Measurements from ENCODE around the gene PXMP4.

PXMP4 gene

DNA sequence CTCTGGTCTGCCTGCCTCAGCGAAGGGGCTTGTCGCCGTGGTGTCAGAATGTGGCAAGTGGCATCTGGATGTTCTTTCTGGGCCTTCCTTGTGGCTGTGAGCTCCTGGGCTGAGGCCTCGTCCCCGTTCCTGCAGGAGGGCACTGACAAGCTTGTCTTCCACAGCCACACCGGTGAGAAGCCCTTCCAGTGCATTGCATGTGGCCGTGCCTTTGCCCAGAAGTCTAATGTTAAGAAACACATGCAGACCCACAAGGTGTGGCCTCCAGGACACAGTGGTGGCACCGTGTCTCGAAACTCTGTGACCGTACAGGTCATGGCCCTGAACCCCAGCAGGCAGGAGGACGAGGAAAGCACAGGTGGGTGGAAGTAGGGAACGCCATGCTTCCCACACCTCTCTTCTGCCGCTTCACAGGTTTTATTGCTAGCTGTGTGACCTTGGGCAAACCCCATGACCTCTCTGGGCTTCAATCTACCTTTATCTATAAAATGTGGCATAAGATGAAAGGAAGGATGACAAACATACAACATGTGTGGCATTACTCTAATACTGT, 41.7 kb upstream of the PXMP4 start:
- TF ChIP-seq BACH2 (CRISPR knock-in tag; IDR thresholded peaks at IDR 0.05; ENCODE audit: borderline replicate concordance) (no peak), ISL1 (CRISPR knock-in tag; IDR thresholded peaks at IDR 0.05) (no peak), ZNF70 (CRISPR knock-in tag; IDR thresholded peaks at IDR 0.05) (no peak), SNAI2 (CRISPR knock-in tag; IDR thresholded peaks at IDR 0.05) (no peak), GLIS3 (CRISPR knock-in tag; IDR thresholded peaks at IDR 0.05) (no peak), ZFP3 (CRISPR knock-in tag; IDR thresholded peaks at IDR 0.05) (no peak)
- TF ChIP-seq, protein P1, sequence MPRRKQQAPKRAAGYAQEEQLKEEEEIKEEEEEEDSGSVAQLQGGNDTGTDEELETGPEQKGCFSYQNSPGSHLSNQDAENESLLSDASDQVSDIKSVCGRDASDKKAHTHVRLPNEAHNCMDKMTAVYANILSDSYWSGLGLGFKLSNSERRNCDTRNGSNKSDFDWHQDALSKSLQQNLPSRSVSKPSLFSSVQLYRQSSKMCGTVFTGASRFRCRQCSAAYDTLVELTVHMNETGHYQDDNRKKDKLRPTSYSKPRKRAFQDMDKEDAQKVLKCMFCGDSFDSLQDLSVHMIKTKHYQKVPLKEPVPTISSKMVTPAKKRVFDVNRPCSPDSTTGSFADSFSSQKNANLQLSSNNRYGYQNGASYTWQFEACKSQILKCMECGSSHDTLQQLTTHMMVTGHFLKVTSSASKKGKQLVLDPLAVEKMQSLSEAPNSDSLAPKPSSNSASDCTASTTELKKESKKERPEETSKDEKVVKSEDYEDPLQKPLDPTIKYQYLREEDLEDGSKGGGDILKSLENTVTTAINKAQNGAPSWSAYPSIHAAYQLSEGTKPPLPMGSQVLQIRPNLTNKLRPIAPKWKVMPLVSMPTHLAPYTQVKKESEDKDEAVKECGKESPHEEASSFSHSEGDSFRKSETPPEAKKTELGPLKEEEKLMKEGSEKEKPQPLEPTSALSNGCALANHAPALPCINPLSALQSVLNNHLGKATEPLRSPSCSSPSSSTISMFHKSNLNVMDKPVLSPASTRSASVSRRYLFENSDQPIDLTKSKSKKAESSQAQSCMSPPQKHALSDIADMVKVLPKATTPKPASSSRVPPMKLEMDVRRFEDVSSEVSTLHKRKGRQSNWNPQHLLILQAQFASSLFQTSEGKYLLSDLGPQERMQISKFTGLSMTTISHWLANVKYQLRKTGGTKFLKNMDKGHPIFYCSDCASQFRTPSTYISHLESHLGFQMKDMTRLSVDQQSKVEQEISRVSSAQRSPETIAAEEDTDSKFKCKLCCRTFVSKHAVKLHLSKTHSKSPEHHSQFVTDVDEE (CRISPR knock-in tag; IDR thresholded peaks at IDR 0.05) = no peak
- TF ChIP-seq, protein P2, sequence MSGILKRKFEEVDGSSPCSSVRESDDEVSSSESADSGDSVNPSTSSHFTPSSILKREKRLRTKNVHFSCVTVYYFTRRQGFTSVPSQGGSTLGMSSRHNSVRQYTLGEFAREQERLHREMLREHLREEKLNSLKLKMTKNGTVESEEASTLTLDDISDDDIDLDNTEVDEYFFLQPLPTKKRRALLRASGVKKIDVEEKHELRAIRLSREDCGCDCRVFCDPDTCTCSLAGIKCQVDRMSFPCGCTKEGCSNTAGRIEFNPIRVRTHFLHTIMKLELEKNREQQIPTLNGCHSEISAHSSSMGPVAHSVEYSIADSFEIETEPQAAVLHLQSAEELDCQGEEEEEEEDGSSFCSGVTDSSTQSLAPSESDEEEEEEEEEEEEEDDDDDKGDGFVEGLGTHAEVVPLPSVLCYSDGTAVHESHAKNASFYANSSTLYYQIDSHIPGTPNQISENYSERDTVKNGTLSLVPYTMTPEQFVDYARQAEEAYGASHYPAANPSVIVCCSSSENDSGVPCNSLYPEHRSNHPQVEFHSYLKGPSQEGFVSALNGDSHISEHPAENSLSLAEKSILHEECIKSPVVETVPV (CRISPR knock-in tag; IDR thresholded peaks at IDR 0.05) = no peak
- no peak for ATAC-seq

DNA sequence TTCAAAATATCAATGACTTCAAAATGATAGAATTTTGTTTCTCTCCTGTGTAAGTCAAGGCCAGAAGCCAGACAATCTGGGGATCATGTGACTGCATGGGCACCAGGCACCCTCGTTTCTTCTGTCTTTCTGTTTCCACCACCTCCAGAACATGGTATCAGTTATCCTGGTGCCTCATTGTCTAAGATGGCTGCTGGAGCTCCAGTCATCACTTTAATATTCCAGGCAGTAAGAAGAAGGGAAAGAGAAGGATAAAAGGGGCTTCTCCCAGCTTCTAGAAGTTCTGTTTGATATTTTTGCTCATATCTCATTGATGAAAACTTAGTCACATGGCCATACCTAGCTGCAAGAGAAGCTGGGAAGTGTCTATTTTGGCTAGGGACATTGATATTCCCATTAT, 37.3 kb upstream of the PXMP4 start:
- ATAC-seq = no peak
- TF ChIP-seq RARB (CRISPR knock-in tag; IDR thresholded peaks at IDR 0.05) = no peak
- TF ChIP-seq BACH2 (CRISPR knock-in tag; IDR thresholded peaks at IDR 0.05; ENCODE audit: borderline replicate concordance) = no peak
- no peak for TF ChIP-seq ZNF70 (CRISPR knock-in tag; IDR thresholded peaks at IDR 0.05)
- no peak for TF ChIP-seq SNAI2 (CRISPR knock-in tag; IDR thresholded peaks at IDR 0.05)
- no peak for TF ChIP-seq ARNTL (CRISPR knock-in tag; IDR thresholded peaks at IDR 0.05; ENCODE audit: borderline replicate concordance, low read depth)
- TF ChIP-seq, protein P3, sequence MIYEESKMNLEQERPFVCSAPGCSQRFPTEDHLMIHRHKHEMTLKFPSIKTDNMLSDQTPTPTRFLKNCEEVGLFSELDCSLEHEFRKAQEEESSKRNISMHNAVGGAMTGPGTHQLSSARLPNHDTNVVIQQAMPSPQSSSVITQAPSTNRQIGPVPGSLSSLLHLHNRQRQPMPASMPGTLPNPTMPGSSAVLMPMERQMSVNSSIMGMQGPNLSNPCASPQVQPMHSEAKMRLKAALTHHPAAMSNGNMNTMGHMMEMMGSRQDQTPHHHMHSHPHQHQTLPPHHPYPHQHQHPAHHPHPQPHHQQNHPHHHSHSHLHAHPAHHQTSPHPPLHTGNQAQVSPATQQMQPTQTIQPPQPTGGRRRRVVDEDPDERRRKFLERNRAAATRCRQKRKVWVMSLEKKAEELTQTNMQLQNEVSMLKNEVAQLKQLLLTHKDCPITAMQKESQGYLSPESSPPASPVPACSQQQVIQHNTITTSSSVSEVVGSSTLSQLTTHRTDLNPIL (CRISPR knock-in tag; IDR thresholded peaks at IDR 0.05; ENCODE audit: low read depth) = no peak
- TF ChIP-seq, protein P2 (CRISPR knock-in tag; IDR thresholded peaks at IDR 0.05) = no peak
- no peak for TF ChIP-seq GLIS3 (CRISPR knock-in tag; IDR thresholded peaks at IDR 0.05)
- TF ChIP-seq CSDC2 (CRISPR knock-in tag; IDR thresholded peaks at IDR 0.05) = no peak
- no peak for TF ChIP-seq OSR1 (CRISPR knock-in tag; IDR thresholded peaks at IDR 0.05)
- TF ChIP-seq ZNF8 (CRISPR knock-in tag; IDR thresholded peaks at IDR 0.05) = no peak
- no peak for TF ChIP-seq ISL1 (CRISPR knock-in tag; IDR thresholded peaks at IDR 0.05)
- no peak for TF ChIP-seq ZFP30 (CRISPR knock-in tag; IDR thresholded peaks at IDR 0.05)
- TF ChIP-seq, protein P4, sequence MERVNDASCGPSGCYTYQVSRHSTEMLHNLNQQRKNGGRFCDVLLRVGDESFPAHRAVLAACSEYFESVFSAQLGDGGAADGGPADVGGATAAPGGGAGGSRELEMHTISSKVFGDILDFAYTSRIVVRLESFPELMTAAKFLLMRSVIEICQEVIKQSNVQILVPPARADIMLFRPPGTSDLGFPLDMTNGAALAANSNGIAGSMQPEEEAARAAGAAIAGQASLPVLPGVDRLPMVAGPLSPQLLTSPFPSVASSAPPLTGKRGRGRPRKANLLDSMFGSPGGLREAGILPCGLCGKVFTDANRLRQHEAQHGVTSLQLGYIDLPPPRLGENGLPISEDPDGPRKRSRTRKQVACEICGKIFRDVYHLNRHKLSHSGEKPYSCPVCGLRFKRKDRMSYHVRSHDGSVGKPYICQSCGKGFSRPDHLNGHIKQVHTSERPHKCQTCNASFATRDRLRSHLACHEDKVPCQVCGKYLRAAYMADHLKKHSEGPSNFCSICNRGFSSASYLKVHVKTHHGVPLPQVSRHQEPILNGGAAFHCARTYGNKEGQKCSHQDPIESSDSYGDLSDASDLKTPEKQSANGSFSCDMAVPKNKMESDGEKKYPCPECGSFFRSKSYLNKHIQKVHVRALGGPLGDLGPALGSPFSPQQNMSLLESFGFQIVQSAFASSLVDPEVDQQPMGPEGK (CRISPR knock-in tag; IDR thresholded peaks at IDR 0.05; ENCODE audit: borderline replicate concordance) = no peak
- no peak for TF ChIP-seq ZFP3 (CRISPR knock-in tag; IDR thresholded peaks at IDR 0.05)
- TF ChIP-seq, protein P1 (CRISPR knock-in tag; IDR thresholded peaks at IDR 0.05) = no peak
- no peak for TF ChIP-seq ZNF565 (CRISPR knock-in tag; conservative IDR thresholded peaks at IDR 0.05; ENCODE audit: low read depth)
- no peak for TF ChIP-seq ESRRG (CRISPR knock-in tag; IDR thresholded peaks at IDR 0.05)
